Suprapubic skin (tissue), 4 donors: ENCODE measurements around the gene OR1C1. TPM values are rescaled to one million over a fixed set of nuclear protein-coding genes. Genes with fewer than 3 reads are reported as not detected.
"Not testable (repeated sequence)": the region's sequence is repeated elsewhere in the genome, so short reads cannot be mapped to it uniquely, and the experiment has no call there.

ENCODE experiments used
- DNase-seq, 2 donors: peaks; one replicate each; pipeline ENCODE4 v3.0.0-alpha.2; 2019; ENCODE audit warnings: low spot score in 2 of 2
- H3K27ac ChIP-seq: fragments of 200-600 bp; sonication (generic); one replicate; pipeline ENCODE4 v1.5.1; 2019
- H3K27me3 ChIP-seq: fragments of 200-600 bp; sonication (generic); one replicate; pipeline ENCODE4 v1.5.1; 2019
- H3K36me3 ChIP-seq: fragments of 200-600 bp; sonication (generic); one replicate; pipeline ENCODE4 v1.5.1; 2019
- H3K4me1 ChIP-seq: fragments of 200-600 bp; sonication (generic); one replicate; pipeline ENCODE4 v1.5.1; 2019
- H3K4me3 ChIP-seq: fragments of 200-600 bp; sonication (generic); one replicate; pipeline ENCODE4 v1.5.1; 2019; ENCODE audit warnings: mild to moderate bottlenecking
- H3K9me3 ChIP-seq: fragments of 200-600 bp; sonication (generic); one replicate; pipeline ENCODE4 v1.5.1; 2019
- CTCF ChIP-seq, 2 donors: fragments of 200-600 bp in 1 of 2; fragments of 450-650 bp in 1 of 2; sonication (generic) in 1 of 2; IDR thresholded peaks; one replicate each; pipeline ENCODE4 v1.5.1; 2016 to 2019; ENCODE audit warnings: antibody characterized with exemption in 2 of 2, mild to moderate bottlenecking in 1 of 2, moderate library complexity in 1 of 2
- EP300 ChIP-seq: sonication (generic); formaldehyde crosslinking; IDR thresholded peaks from one replicate; pipeline ENCODE4 v1.6.1; 2017; ENCODE audit warnings: antibody characterized with exemption
- POLR2A ChIP-seq, 2 donors: fragments of 450-650 bp; IDR thresholded peaks; one replicate each; pipeline ENCODE4 v1.6.1; 2017; ENCODE audit warnings: antibody characterized with exemption in 2 of 2, mild to moderate bottlenecking in 2 of 2, moderate library complexity in 2 of 2
- POLR2AphosphoS5 ChIP-seq, 3 donors: sonication (generic); formaldehyde crosslinking; IDR thresholded peaks; one replicate each; pipeline ENCODE4 v1.6.1; 2017; ENCODE audit warnings: antibody characterized with exemption in 3 of 3
- WGBS: methylation state at CpG from one replicate; pipeline ENCODE4 v1.1.5; 2018; 5-methylcytosine and 5-hydroxymethylcytosine counted together
- total RNA-seq, 4 donors: library from RNA; depleted of rRNA; stranded (reverse); fragments of >200 nt; gene quantifications; one replicate each; pipeline ENCODE4 v1.1.0, GENCODE V29; 2016

OR1C1 gene
- total RNA-seq, 4 donors from 2014 or later, result not detected

GRCh38 chr1:247721222-247721621, 39.1 kb downstream of the OR1C1 start:
- Histone ChIP-seq H3K36me3 (no peaks in the 10 kb centered on the region), H3K27ac (no peak overlapping the region), H3K4me1 (no peaks in the 10 kb centered on the region), H3K27me3 (no peaks in the 10 kb centered on the region), H3K9me3 (peaks cover 7% of the 10 kb centered on the region), H3K4me3 (no peak overlapping the region)
- TF ChIP-seq POLR2AphosphoS5 (IDR thresholded peaks at IDR 0.05) (no peak), POLR2A (IDR thresholded peaks at IDR 0.05) (no peak), EP300 (no peak), CTCF (IDR thresholded peaks at IDR 0.05) (no peak)
- 85% methylated on average over 4 of the region's 4 CpGs for WGBS
- DNase-seq, result no peak

- Histone ChIP-seq H3K4me1 (no peaks in the 10 kb centered on the region), H3K4me3 (no peak within 1 kb of the TSS), H3K27me3 (no peaks in the 10 kb centered on the region), H3K9me3 (peaks cover 7% of the 10 kb centered on the region), H3K36me3 (no peaks in the 10 kb centered on the region), H3K27ac (no peak within 1 kb of the TSS)
- 85% methylated on average over 3 of the region's 3 CpGs for WGBS
- DNase-seq, result no peak
- TF ChIP-seq EP300, result no peak
- TF ChIP-seq CTCF (IDR thresholded peaks at IDR 0.05), result no peak
- no peak for TF ChIP-seq POLR2AphosphoS5 (IDR thresholded peaks at IDR 0.05)
- TF ChIP-seq POLR2A (IDR thresholded peaks at IDR 0.05), result no peak
Measured at GRCh38 chr1:247716546-247716945, 43.8 kb downstream of the OR1C1 start, which contains the start of gene OR6F1. OR6F1 (minus strand) TSS chr1:247716646; CDS start chr1:247712755, 3,891 bp downstream.

- no peaks in the 10 kb centered on the region for H3K27me3 ChIP-seq
- H3K36me3 ChIP-seq, result no peaks in the 10 kb centered on the region
- TF ChIP-seq POLR2A (IDR thresholded peaks at IDR 0.05) (no peak), CTCF (IDR thresholded peaks at IDR 0.05) (no peak), EP300 (no peak), POLR2AphosphoS5 (IDR thresholded peaks at IDR 0.05) (no peak)
- H3K27ac ChIP-seq, result no peak overlapping the region
- H3K4me3 ChIP-seq, result no peak overlapping the region
- 94% methylated on average over 7 of the region's 7 CpGs for WGBS
- no peaks in the 10 kb centered on the region for H3K4me1 ChIP-seq
- no peak for DNase-seq
- no peaks in the 10 kb centered on the region for H3K9me3 ChIP-seq
Measured at GRCh38 chr1:247713753-247714152, 46.6 kb downstream of the OR1C1 start.

GRCh38 chr1:247710681-247711080, 49.7 kb downstream of the OR1C1 start:
- WGBS, result 92% methylated on average over 8 of the region's 8 CpGs
- not testable (repeated sequence) for H3K27ac ChIP-seq, H3K9me3 ChIP-seq, H3K36me3 ChIP-seq, H3K4me1 ChIP-seq, H3K27me3 ChIP-seq, DNase-seq, H3K4me3 ChIP-seq

Other genes starting within 250 kb of the OR1C1 start
- not detected for gene OR2C3, start 224.1 kb downstream of the OR1C1 start, total RNA-seq
- not detected for gene GCSAML, start 211.4 kb downstream of the OR1C1 start, total RNA-seq
- not detected for gene OR2G2, start 172.2 kb downstream of the OR1C1 start, total RNA-seq
- gene OR2G3, start 155.0 kb downstream of the OR1C1 start, total RNA-seq, result not detected
- not detected for gene OR13G1, start 80.8 kb downstream of the OR1C1 start, total RNA-seq
- not detected for gene OR6F1, start 43.9 kb downstream of the OR1C1 start, total RNA-seq
- under 1 TPM in 1 of 4 donors, not detected in 3; 0.57 TPM for gene OR14K1, start 21.9 kb downstream of the OR1C1 start, total RNA-seq
- gene OR14A2, start 12.4 kb downstream of the OR1C1 start, total RNA-seq, result not detected
- not detected for gene OR14A16, start 63.6 kb upstream of the OR1C1 start, total RNA-seq
- not detected for gene OR11L1, start 81.3 kb upstream of the OR1C1 start, total RNA-seq
- gene TRIM58, start 96.6 kb upstream of the OR1C1 start, total RNA-seq, result 1 to 10 TPM in 1 of 4 donors, under 1 TPM in 3; 0.59 to 7.9 (median 0.87) TPM
- gene OR2W3, start 135.0 kb upstream of the OR1C1 start, total RNA-seq, result 1 to 10 TPM in 2 of 4 donors, under 1 TPM in 1, not detected in 1; 0.81 to 3.1 (median 1.2) TPM
- not detected for gene OR2T8, start 159.7 kb upstream of the OR1C1 start, total RNA-seq
- gene OR2AJ1, start 164.3 kb upstream of the OR1C1 start, total RNA-seq, result not detected
- gene OR2L8, start 188.3 kb upstream of the OR1C1 start, total RNA-seq, result under 1 TPM in 1 of 4 donors, not detected in 3; 0.97 TPM
- not detected for gene OR2AK2, start 204.7 kb upstream of the OR1C1 start, total RNA-seq